GM10847 (cell line): ENCODE measurements around the gene WBP2.

ENCODE experiments used
- POLR2A ChIP-seq: IDR thresholded peaks from 2 replicates; pipeline ENCODE4 v1.6.1; 2011; ENCODE audit not compliant: insufficient read length; ENCODE audit errors: extremely low read depth

The WBP2 gene

DNA sequence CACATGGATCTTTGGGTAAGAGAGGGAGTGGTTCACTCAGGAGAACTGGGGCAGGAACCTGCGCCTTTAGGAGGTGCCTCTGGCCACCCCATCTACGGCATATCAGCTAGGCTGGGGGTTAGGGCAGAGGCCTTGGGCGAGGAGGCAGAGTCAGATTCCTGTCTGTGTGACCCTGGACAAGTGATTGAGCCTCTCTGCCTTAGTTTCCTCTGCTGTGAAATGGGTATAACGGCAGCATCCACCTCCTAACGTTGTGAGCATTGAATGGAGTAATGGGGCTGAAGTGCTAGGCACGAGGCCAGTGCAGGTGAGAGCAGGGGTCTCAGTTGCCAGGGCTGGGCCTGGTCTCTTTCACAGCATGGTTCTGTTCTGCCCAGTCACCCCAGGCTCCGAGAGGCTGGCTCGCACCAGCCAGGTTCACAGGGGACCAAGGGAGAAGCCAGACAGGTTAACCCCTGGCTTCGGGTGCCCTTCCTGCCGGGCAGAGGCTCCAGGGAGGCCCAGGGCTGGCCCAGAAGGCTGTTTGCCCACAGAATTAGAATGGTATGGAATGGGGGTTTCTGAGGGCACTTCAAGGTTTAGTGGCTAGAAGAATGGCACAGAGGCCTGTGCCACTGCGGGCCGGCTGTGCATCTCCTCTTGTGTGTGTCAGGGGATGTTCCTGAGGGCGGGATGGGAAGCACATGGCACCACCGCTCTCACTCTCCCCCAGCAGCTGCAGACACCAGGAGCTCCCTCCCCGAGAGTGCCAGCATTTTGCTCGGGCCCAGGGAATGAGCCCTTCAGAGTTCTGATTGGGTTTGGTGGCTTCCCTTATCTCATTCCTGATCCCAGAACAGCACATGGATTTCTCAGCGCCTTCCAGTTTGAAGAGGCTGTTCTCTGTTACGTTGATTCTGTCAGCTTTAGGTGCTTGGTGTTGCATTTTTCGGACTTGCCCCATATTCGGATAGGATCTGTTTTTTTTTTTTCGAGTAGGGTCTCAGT, 34.7 kb downstream of the WBP2 start:
- TF ChIP-seq POLR2A = no peak

- TF ChIP-seq POLR2A = no peak
Observed at GRCh38 chr17:75819678-75820077, 35.5 kb downstream of the WBP2 start.

- TF ChIP-seq POLR2A = no peak
Observed at GRCh38 chr17:75819116-75819515, 36.0 kb downstream of the WBP2 start.

DNA sequence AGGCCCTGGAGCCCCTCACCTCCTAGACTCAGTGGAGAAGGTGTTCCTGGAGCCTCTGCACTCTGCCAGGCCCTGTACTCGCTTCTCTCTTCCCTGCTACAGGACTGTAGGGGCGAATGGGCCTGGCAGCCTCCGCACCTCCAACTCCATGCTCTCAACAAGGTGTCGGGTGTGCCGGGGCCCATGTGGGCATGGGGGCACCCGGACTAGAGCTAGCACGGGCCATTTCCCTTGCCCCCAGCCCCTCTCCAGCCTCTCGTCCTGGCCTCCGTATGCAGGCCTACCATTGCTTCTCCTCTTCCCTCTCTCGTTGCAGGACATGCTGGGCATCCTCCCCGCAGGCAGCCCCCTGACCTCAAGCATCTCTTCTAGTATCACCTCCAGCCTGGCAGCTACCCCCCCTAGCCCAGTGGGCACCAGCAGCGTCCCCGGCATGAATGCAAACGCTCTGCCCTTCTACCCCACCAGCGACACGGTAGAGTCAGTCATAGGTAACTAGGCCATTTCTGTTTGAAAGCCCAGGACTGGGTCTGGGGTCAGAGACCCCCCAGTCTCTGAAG, 36.7 kb downstream of the WBP2 start:
- TF ChIP-seq POLR2A = no peak

DNA sequence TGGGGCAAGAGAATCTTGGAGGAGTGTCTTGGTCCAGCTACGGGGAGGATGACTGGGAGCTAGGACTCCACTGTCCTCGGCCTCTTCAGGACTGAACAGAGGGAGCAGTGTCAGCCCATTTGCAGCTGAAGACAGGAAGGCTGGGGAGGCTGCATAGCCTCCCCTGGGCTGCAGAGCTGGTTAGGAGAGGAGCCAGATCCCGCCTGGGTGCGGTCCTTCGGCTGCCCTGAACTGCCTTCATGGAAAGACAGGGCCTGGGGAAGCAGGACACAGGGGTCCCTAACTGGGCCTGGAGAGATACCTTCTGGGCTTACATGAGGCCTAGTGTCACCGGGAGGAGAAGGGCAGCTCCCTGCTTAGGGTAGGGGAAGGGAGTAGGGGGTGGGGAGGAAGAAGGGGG, 37.6 kb downstream of the WBP2 start:
- TF ChIP-seq POLR2A = no peak

- no peak for TF ChIP-seq POLR2A
Observed at GRCh38 chr17:75816693-75817092, 38.4 kb downstream of the WBP2 start.

GRCh38 chr17:75815399-75815798, 39.7 kb downstream of the WBP2 start:
- no peak for TF ChIP-seq POLR2A

GRCh38 chr17:75814900-75815373, 40.2 kb downstream of the WBP2 start:
- TF ChIP-seq POLR2A = no peak

DNA sequence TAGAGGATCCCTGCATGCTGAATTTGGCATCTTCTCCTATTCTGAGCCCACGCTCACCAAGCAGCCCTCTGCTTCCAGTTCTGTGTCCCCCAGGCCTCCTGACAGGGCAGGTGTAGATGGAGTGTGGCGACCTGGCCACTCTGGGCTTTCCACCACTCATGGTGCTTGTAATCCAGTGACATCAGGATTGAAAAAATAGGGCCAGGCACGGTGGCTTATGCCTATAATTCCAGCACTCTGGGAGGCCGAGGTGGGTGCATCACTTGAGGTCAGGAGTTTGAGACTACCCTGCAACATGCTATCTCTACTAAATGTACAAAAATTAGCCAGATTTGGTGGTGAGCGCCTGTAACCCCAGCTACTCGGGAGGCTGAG, 41.1 kb downstream of the WBP2 start:
- no peak for TF ChIP-seq POLR2A

DNA sequence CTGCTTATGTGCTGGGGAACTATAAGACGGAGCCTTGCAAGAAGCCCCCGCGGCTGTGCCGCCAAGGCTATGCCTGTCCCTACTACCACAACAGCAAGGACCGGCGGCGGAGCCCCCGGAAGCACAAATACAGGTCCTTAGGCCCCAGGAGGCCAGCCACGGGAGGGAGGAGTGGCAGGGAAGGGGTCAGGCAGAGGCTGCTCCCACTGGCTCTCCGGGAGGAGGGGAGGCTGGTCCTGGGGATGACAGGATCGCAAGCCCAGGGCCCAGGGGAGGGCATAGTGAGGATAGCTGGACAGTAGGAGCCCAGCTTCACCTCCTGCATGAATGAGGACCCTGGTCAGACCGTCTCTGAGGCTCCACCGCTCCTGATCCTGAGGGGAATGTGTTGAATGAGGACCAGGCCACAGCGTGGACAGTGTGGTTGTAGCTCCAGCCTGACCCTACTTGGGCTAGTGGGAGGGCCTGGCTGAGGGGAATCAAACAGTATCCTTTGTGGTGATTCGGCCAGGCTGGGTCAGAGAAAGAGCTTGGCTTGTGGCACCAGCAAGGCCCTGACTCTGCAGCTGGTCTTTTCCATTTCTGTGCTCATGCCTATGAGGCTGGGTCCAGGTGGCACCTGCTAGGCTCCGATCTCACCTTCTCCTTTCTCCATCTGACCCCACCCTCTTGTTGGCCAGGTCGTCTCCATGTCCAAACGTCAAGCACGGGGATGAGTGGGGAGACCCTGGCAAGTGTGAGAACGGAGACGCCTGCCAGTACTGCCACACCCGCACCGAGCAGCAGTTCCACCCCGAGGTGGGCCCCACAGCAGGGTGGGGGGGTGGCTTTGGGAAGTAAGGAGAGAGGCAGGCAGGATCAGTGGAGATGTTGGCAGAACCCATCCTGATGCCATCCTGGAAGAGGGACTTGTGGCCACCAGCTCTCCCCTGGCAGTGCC, 41.8 kb downstream of the WBP2 start:
- TF ChIP-seq POLR2A = no peak

DNA sequence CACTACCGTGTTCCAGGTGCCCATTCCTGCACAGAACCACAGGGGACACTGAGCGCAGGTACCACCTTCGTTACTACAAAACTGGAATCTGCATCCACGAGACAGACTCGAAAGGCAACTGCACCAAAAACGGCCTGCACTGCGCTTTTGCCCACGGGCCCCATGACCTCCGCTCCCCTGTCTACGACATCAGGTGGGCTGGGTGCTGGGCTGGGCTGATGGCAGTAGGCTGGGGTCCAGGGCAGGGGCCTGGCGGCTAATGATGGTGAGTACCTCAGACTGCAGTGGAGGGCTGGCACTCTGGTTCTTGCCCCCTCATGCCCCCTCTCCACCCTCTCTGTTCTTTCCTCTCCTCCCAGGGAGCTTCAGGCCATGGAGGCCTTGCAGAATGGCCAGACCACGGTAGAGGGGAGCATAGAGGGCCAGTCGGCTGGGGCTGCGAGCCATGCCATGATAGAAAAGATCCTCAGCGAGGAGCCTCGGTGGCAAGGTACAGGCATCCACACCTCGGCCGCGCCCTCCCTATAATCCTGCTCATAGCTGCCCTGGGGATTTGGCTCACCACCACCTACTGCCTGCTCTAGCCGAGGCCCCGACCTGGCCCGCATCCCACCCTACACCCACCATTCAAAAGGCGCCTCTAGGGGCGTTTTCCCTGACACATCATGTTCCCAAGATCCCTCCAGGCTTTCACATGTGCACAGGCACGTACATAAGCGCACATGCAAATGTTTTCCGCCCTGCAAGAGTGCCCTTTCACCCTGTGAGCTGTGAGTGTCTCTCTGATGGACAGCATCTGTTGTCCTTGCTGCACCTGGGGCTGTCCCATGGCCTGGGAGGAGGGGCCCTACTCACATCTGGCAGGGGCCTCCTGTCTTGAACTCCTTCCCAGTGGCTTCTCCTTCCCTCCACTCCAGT, 42.8 kb downstream of the WBP2 start:
- TF ChIP-seq POLR2A = no peak

DNA sequence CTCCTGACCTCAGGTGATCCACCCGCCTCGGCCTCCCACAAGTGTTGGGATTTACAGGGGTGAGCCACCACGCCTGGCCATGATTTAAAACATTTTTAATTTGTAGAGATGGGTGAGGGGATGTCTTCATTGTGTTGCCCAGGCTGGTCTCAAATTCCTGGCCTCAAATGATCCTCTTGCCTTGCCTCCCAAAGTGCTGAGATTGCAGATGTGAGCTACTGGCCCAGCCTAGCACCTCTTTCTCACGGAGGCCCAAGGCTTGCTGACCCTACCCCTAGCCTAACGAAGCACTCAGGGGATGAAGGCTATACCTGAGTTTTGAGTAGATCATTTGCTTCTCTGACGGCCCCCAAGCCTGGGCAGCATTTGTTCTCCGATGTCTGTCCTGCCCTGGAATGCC, 44.0 kb downstream of the WBP2 start:
- TF ChIP-seq POLR2A = no peak

DNA sequence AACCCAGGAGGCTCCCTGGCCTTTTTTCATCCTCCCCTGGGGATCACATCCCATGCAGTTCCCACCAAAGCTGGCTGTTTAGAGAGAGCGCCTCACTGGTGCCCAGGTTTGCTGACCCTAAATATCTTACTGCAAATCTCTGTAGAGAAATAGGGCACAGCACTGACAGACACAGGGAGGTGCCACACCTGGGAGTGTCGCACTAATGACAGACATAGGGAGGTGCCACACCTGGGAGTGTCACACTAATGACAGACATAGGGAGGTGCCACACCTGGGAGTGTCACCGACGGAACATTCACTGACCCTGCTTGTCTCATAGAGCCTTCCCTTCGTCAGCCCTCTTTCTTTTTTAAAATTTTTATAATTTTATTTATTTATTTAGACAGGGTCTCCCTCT, 44.9 kb downstream of the WBP2 start:
- TF ChIP-seq POLR2A = no peak

DNA sequence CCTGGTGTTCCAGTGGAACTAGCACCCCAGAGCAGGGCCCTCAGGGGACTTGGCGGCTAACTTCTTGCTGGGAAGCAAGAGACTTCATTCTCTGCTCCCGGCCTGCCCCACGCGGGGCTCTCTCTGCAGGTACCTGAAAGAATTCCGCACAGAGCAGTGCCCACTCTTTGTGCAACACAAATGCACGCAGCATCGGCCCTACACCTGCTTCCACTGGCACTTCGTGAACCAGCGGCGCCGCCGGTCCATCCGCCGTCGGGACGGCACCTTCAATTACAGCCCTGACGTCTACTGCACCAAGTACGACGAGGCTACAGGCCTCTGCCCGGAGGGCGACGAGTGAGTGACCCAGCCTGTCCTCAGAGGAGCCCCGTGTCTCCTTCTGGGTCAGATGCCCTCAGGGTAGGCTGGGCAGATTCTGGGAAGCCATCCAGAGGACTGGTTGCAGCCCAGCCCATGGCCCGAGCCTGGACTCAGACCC, 45.5 kb downstream of the WBP2 start:
- no peak for TF ChIP-seq POLR2A
